T-helper 2 cell treated with Interferon-gamma antibody and Interleukin-4, amounts not matched to agents 5 μg/mL and 100 μg/mL, for 36 hours (primary cell): ENCODE data around the gene LATS2.

Source experiments
- DNase-seq: peaks from one replicate; pipeline ENCODE4 v3.0.0; 2021; ENCODE audit warnings: low spot score
- H3K27ac Mint-ChIP-seq: one replicate; pipeline ENCODE4 v1.8.0; 2021; ENCODE audit warnings: mild to moderate bottlenecking, mixed read lengths
- H3K27me3 Mint-ChIP-seq: one replicate; pipeline ENCODE4 v1.8.0; 2021; ENCODE audit warnings: low read depth, mixed read lengths
- H3K36me3 Mint-ChIP-seq: one replicate; pipeline ENCODE4 v1.8.0; 2021; ENCODE audit warnings: low read depth, mixed read lengths
- H3K4me1 Mint-ChIP-seq: one replicate; pipeline ENCODE4 v1.8.0; 2021; ENCODE audit warnings: low read depth, mixed read lengths
- H3K4me3 Mint-ChIP-seq: one replicate; pipeline ENCODE4 v1.8.0; 2022; ENCODE audit warnings: mild to moderate bottlenecking, moderate library complexity, mixed read lengths
- H3K9me3 Mint-ChIP-seq: one replicate; pipeline ENCODE4 v1.8.0; 2021; ENCODE audit warnings: mixed read lengths

Gene LATS2

DNA sequence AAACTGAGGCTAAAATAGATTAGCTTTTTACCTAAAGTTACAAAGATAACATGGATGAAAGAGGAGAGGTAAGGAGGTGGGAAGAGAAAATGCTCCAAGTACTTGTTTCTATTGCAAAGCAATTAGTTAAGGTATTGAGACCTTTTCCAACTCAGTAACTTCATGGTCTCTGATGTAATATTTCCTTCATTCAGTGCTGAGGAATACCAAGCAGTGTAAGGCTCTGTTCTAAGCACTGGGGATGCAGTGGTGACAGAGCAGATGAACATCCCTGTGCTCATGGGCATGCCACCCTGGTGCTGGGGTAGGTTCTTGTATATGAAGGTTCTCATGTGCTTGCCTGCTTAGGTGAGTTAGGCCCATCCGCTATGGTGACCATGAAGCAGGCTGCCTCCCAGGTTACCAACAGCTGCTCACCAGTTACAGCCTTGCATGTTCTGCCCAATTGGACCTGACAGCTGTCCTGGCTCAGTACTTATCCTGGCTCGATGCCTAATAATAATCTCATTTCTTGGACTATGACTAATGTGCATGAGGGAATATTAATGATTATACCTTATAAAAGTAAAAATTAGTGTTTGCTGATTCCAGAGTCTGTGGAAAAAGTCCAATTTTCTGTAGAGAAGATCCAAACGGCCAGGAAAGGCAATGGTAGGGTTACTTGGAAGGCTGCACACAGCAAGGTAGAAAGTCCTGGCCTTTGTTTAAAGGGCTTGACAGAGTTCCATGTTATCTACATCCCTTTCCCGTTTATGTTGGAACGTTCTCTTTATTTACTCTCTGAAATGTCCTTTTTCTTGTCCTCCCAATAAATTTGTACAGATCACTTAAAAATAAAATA lies 48.3 kb downstream of the LATS2 start:
- Mint-ChIP-seq H3K4me1 (peaks cover 25% of the 10 kb centered on the region), H3K4me3 (no peak overlapping the region), H3K27me3 (no peaks in the 10 kb centered on the region), H3K27ac (no peak overlapping the region), H3K36me3 (peaks cover 2% of the 10 kb centered on the region), H3K9me3 (peaks cover 13% of the 10 kb centered on the region)
- no peak for DNase-seq

DNA sequence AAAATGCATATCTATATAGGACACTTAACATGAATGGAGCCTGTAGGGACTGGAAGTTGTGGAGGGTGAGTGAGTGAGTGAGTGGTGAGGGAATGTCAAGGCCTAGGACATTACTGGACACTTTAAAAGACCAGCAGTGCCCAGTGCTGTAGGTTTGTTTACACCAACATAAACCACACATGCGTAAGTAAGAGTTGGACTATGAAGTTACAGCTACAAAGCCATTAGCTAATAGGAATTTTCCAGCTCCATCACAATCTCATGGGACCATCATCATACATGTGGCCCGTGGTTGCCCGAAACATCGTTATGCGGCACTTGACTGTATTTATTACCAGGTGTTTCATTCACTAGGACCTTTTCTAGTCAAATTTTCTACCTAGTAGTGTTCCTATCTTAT lies 49.2 kb downstream of the LATS2 start:
- peaks cover 18% of the 10 kb centered on the region for H3K4me1 Mint-ChIP-seq

DNA sequence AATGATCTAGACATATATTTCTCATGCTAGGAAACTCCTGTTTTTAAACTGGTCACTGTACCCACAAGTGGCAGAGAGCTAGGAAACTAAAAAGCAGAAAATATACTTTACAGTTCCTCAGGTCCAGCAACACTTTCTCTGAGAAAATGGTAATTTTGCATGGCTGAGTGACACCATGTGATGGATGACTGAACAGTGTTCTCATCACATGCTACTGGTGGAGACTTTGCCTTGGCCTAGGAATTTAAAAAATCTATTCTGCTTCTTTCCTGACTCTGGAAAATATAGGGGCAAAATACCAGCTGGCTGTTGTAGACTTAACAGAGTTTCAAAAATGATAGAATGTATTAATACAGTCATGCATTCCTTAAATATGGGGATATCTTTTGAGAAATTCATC lies 50.0 kb downstream of the LATS2 start:
- Mint-ChIP-seq H3K27me3 (no peaks in the 10 kb centered on the region), H3K9me3 (peaks cover 9% of the 10 kb centered on the region), H3K36me3 (peaks cover 2% of the 10 kb centered on the region), H3K4me3 (no peak overlapping the region), H3K27ac (no peak overlapping the region), H3K4me1 (peaks cover 10% of the 10 kb centered on the region)
- no peak for DNase-seq

More for the DNA sequence above, 49.2 kb downstream of the LATS2 start:
- Mint-ChIP-seq H3K27me3 (no peaks in the 10 kb centered on the region), H3K27ac (no peak overlapping the region), H3K36me3 (peaks cover 2% of the 10 kb centered on the region), H3K9me3 (peaks cover 9% of the 10 kb centered on the region), H3K4me3 (no peak overlapping the region)
- DNase-seq: no peak

DNA sequence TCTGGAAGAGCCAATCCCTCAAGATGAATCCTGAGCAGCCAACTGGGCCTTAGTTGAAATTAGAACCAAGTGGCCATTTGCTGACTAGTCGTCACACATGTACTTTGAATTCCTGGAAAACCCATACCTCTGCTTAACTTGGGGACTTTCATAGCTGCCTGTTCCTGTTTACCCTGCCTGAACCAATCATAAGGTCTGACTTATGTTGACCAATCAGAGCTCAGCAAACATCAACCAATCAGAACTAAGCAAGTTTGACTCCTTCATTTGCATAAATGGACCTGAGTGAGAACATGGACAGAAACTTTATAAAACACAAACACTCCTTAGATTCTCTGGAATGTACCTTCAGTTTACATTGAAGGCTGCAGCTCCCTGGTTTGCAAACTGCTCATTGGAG lies 50.8 kb downstream of the LATS2 start:
- Mint-ChIP-seq H3K4me3 (no peak overlapping the region), H3K9me3 (peaks cover 9% of the 10 kb centered on the region), H3K4me1 (peaks cover 10% of the 10 kb centered on the region), H3K36me3 (peaks cover 2% of the 10 kb centered on the region), H3K27ac (peak overlapping the region; percentile 15), H3K27me3 (no peaks in the 10 kb centered on the region)
- no peak for DNase-seq

DNA sequence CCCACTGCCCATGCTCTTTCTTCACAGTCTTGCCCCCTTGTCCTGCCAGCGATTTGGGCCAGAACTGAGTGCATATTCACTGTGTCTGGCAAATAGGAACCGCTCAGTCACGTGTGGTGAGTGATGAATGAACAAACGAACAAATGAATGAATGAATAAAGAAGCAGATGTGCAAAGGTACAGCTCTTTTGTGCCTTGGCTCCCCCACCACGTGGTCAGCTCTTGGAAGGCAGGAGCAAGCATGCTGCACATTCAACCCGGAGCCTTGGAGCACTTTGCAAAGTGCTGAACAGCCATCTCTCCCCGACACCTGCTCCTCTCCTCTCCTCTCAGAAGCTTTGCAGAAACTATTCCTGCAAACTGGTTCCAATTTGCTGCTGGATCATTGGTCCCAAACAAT lies 52.4 kb downstream of the LATS2 start:
- Mint-ChIP-seq H3K27me3 (no peaks in the 10 kb centered on the region), H3K36me3 (peaks cover 2% of the 10 kb centered on the region), H3K27ac (no peak overlapping the region), H3K4me1 (peaks cover 10% of the 10 kb centered on the region), H3K4me3 (no peak overlapping the region), H3K9me3 (peaks cover 9% of the 10 kb centered on the region)
- DNase-seq: no peak

DNA sequence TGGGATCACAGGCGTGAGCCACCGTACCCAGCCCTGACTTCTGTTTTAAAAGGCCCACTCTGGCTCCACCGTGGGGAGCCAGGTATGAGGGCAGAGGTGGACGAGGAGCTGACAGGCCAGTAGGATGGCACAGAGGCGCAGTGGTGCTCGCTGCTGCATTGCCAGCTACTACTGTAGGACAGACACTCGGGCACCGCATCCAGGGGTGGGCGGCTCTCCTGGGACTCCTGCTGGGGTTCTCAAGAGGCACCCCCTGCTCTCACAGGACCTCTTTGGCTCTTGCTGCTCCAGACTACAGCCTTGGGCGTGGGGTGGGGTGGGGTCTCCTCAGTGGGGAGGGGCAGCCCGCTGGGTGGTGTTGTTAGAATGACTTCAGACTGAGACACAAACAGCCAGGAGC lies 53.4 kb downstream of the LATS2 start:
- Mint-ChIP-seq H3K4me3 (no peak overlapping the region), H3K4me1 (peaks cover 10% of the 10 kb centered on the region), H3K36me3 (peaks cover 2% of the 10 kb centered on the region), H3K27me3 (no peaks in the 10 kb centered on the region), H3K9me3 (peaks cover 9% of the 10 kb centered on the region), H3K27ac (no peak overlapping the region)
- no peak for DNase-seq

DNA sequence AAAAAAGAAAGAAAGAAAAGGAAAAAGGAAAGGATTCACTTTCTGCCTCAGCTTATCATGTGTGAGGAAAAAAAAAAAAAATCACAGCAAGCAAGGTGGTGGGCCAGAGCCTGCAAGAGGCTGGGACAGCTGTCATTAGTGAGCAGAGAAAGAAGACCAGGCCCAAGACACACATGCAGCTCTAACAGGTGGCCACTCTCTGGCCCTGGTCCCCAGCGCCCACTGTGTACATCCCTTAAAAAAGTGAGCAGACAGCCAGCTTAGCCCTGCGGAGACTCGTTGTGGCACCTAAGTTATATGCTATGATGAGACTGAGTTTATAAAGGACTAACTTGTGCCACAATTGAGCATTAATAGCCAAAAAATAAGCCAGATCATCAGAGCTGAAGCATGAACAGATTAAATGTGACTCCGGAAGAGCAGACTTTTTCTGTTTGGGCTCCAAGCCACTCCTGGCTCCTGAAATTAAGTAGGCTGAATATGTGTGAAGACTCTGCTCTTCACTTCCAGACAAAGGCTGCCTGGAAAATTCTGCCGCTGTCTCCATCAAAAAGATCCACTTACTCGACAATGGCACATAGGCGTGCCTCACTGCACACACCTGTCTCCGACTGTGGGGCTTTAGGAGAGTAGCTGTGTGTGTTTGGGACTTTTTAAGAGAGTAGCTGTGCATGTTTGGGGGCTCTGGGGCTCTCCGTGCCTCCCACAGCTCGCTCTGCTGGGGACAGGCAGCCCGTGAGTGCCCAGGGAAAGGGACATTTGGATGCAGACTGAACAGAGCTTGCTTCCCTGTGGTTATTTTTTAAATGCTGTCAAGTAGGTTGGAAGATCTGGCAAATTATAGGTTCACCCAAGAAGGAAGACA lies 55.0 kb downstream of the LATS2 start:
- peaks cover 2% of the 10 kb centered on the region for H3K36me3 Mint-ChIP-seq
- peaks cover 10% of the 10 kb centered on the region for H3K4me1 Mint-ChIP-seq
- H3K27ac Mint-ChIP-seq: no peak overlapping the region
- H3K9me3 Mint-ChIP-seq: peaks cover 9% of the 10 kb centered on the region
- H3K27me3 Mint-ChIP-seq: no peaks in the 10 kb centered on the region
- DNase-seq: no peak
- H3K4me3 Mint-ChIP-seq: no peak overlapping the region

DNA sequence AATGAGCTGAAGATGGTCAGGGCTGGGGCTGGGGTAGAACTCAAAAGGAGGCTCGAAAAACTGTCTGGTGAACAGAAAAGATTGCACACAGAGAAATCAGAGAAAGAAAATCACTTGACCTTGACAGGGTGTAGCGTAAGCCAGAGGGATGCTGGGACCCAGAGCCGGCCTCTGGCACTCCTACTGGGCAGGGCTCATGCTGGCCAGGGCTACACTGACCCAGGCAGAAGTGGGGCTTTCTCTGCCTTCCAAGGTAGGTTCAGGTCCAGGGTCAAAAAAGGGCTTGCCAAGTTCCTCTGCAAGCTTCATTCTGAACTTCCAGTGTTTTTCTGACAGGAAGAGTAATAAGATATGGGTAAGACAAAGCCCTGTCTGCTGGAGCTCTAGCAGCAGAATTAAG lies 56.2 kb downstream of the LATS2 start:
- peaks cover 4% of the 10 kb centered on the region for H3K9me3 Mint-ChIP-seq
- no peak overlapping the region for H3K4me3 Mint-ChIP-seq
- H3K27ac Mint-ChIP-seq: no peak overlapping the region
- no peaks in the 10 kb centered on the region for H3K27me3 Mint-ChIP-seq
- DNase-seq: no peak
- peaks cover 2% of the 10 kb centered on the region for H3K4me1 Mint-ChIP-seq
- H3K36me3 Mint-ChIP-seq: no peaks in the 10 kb centered on the region

DNA sequence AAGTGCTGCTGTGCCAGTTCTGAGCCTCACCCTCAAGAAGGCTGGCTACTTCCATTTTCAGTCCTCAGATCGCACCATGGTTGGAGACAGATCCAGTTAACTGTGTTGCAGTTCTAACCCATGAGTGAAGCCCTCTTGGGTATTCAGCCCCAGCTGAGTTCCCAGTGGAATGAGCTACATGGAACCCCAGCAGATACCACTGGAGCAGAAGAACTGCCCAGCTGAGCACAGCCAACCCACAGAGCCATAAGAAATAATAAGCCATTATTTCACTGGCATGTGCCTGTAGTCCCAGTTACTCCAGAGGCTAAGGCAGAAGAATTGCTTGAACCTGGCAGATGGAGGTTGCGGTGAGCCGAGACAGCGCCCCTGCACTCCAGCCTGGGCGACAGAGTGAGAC lies 59.9 kb downstream of the LATS2 start:
- Mint-ChIP-seq H3K36me3 (no peaks in the 10 kb centered on the region), H3K4me1 (no peaks in the 10 kb centered on the region), H3K9me3 (peaks cover 4% of the 10 kb centered on the region), H3K27ac (no peak overlapping the region), H3K4me3 (no peak overlapping the region), H3K27me3 (no peaks in the 10 kb centered on the region)
- no peak for DNase-seq

DNA sequence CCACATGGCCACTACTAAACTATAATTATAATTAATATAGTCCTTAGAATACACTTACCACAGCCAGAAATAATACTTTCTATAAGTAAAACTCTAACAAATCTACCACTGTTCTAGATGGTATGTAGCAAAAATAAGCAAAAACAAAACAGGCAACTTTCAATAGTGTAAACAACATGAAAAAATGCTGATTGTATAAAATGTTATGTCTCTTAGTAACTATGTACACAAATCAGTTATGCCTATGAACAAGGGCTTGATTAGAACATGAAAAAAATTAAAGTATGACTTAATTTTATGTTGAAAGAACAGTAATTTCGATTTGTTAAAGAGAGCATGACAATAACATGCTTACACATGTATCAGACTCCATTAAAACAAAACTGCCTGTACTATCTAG lies 60.7 kb downstream of the LATS2 start:
- Mint-ChIP-seq H3K27ac (no peak overlapping the region), H3K9me3 (peaks cover 4% of the 10 kb centered on the region), H3K4me1 (no peaks in the 10 kb centered on the region), H3K36me3 (no peaks in the 10 kb centered on the region), H3K27me3 (no peaks in the 10 kb centered on the region), H3K4me3 (no peak overlapping the region)
- no peak for DNase-seq

DNA sequence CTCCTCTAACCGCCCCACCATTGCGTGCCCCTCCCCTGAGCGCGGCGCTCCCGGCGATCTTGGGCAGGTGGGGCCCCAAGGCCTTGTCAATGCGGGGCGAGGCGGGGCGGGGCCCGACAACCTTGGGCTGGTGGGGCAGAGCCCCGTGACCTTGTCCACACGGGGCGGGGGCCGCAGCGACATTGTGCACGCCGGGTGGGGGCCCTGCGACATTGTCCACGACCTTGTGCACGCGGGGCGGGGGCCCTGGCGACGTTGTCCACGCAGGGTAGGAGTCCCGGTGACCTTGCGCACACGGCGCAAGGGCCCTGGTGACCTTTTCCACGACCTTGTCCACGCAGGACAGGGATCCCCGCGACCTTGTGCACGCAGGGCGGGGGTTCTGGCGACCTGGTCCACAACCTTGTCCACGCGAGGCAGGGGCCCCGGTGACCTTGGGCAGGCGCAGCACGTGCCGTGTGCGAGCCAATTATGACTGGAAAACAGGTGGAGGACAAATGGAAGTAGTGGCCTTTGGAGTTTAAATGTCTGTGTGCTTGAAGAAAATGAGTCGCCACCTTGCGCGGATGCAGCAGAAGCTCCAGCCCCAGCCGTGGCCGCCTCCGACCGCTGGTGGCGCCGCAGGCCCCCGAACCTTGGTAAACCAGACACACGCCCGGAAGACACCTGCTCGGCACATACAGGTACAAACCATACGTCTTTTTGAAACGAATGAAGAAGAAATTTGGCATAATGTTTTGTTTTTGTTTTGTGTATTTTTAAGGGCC lies 62.6 kb downstream of the LATS2 start:
- no peaks in the 10 kb centered on the region for H3K36me3 Mint-ChIP-seq
- no peak overlapping the region for H3K27ac Mint-ChIP-seq
- no peak overlapping the region for H3K4me3 Mint-ChIP-seq
- H3K4me1 Mint-ChIP-seq: peaks cover 3% of the 10 kb centered on the region
- DNase-seq: no peak
- peaks cover 4% of the 10 kb centered on the region for H3K9me3 Mint-ChIP-seq
- H3K27me3 Mint-ChIP-seq: peaks cover 3% of the 10 kb centered on the region

DNA sequence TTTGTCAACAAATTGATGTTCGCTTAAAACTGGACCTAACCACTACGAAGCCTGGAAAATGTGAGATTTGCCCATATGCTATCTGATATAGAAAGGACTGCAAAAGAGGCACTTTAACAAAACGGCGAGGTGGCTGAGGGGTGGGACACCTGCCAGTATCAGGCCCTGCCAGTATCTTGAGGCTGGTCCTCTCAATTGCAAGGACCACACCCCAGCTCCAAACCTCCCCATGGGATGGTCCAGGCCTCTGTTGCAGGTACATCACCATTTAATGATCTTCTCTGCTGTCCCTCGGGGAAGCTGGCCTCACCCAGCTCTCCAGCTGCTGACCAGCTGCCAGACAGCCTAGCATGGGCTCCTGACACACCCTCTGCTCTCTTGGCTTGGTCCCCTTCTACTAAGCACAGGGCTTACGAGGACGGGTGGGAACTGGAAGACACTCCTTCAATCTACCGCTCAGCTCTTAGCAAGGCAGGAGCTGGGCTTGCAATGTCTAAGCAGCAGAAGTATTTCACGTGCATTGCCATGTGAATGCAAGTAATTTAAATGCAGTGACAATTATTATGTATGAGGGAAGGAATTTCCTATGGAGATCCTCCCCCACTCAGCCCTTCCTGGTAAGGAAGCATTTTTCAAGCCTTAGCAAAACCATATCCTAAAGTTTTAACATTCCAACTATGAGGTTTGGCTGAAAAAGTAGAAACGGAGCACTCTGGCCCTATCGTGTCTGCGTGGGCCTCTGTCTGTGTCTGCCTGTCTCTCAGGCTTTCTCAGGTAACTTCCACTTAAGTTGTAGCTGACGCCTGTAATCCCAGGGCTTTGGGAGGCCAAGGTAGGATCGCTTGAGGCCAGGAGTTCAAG lies 63.9 kb downstream of the LATS2 start:
- no peak overlapping the region for H3K27ac Mint-ChIP-seq
- H3K9me3 Mint-ChIP-seq: peaks cover 4% of the 10 kb centered on the region
- no peak for DNase-seq
- H3K27me3 Mint-ChIP-seq: peaks cover 3% of the 10 kb centered on the region
- no peaks in the 10 kb centered on the region for H3K36me3 Mint-ChIP-seq
- no peak overlapping the region for H3K4me3 Mint-ChIP-seq
- H3K4me1 Mint-ChIP-seq: peaks cover 8% of the 10 kb centered on the region

DNA sequence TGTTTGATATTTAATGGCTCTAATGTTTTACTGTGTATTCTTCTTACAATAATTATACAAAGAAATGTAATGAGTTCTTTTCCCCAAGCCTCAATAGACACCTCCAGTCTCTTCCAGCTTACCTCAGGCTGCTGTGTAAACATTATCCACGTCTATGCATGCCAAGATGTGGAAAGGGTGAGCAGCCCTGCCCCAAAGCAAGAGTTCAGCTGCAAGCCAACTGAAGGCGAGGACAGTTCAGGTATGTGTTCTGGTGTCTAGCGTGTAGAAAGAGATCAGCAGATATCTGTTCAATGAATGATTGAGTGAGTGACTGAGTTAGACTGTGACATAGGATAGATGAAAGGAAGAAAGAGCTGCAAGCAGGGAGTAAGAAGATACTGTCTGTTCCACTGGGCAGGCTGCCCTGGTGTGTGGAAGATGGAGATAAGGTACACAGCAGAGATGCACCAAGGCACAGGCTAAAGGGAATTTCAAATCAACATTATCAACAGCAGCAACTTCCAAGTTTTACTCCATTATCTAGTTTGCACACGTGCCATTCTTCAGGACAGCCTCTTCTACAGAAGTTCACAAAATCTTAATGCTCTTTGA lies 66.0 kb downstream of the LATS2 start:
- Mint-ChIP-seq H3K27me3 (peaks cover 3% of the 10 kb centered on the region), H3K4me1 (peaks cover 8% of the 10 kb centered on the region), H3K4me3 (no peak overlapping the region), H3K27ac (no peak overlapping the region), H3K9me3 (no peaks in the 10 kb centered on the region), H3K36me3 (no peaks in the 10 kb centered on the region)
- no peak for DNase-seq
